Stomach (tissue), 4 donors: ENCODE results near the gene CAPN2.

Source experiments
- EP300 ChIP-seq: sonication (generic); formaldehyde crosslinking; IDR thresholded peaks from one replicate; pipeline ENCODE4 v1.6.1; 2017; ENCODE audit warnings: antibody characterized with exemption
- POLR2A ChIP-seq, 4 donors: fragments of 450-650 bp; IDR thresholded peaks; one replicate each; pipeline ENCODE4 v1.6.1; 2016; ENCODE audit warnings: antibody characterized with exemption in 4 of 4, control low read depth in 2 of 4, mild to moderate bottlenecking in 1 of 4, moderate library complexity in 1 of 4
- POLR2AphosphoS5 ChIP-seq, 3 donors: sonication (generic); formaldehyde crosslinking; IDR thresholded peaks; one replicate each; pipeline ENCODE4 v1.6.1; 2016; ENCODE audit warnings: antibody characterized with exemption in 3 of 3
- TF ChIP-seq, protein P1 (sequence below), 7 experiments: fragments of 450-650 bp in 4 of 7; fragments of 200-600 bp in 3 of 7; sonication (generic) in 3 of 7; IDR thresholded peaks; one replicate each; pipeline ENCODE4 v1.5.1; 2016 to 2019; ENCODE audit warnings: antibody characterized with exemption in 7 of 7, control low read depth in 2 of 7, mild to moderate bottlenecking in 1 of 7

DNA sequence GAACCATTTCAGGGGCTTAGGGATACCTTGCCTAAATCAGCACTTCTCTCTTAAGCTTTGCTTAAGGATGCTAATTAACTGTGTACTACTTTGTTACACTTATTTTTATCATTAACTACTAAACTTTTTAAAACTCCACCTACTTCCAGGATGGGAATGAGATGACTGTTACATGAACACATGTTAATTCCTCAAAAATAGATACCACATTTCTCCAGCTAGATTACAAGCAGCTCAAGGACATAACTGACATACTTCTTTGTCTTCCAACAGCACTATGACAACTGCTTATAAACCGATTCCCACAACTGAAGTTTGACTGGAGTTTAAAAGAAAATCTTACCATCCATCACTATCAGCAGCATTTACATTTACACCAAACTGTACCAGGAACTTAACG, 79.7 kb downstream of the CAPN2 start:
- TF ChIP-seq POLR2A (IDR thresholded peaks at IDR 0.05) = no peak
- TF ChIP-seq, protein P1, sequence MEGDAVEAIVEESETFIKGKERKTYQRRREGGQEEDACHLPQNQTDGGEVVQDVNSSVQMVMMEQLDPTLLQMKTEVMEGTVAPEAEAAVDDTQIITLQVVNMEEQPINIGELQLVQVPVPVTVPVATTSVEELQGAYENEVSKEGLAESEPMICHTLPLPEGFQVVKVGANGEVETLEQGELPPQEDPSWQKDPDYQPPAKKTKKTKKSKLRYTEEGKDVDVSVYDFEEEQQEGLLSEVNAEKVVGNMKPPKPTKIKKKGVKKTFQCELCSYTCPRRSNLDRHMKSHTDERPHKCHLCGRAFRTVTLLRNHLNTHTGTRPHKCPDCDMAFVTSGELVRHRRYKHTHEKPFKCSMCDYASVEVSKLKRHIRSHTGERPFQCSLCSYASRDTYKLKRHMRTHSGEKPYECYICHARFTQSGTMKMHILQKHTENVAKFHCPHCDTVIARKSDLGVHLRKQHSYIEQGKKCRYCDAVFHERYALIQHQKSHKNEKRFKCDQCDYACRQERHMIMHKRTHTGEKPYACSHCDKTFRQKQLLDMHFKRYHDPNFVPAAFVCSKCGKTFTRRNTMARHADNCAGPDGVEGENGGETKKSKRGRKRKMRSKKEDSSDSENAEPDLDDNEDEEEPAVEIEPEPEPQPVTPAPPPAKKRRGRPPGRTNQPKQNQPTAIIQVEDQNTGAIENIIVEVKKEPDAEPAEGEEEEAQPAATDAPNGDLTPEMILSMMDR (IDR thresholded peaks at IDR 0.05) = no peak
- no peak for TF ChIP-seq EP300
- TF ChIP-seq POLR2AphosphoS5 (IDR thresholded peaks at IDR 0.05) = no peak
